Testis (tissue), 2 donors: ENCODE results near the gene TSG101.

Source experiments
- CTCF ChIP-seq, 3 experiments: fragments of 450-650 bp in 2 of 3; fragments of 200-600 bp in 1 of 3; sonication (generic) in 1 of 3; IDR thresholded peaks; one replicate each; pipeline ENCODE4 v1.5.1; 2016 to 2019; ENCODE audit warnings: antibody characterized with exemption in 3 of 3, mild to moderate bottlenecking in 2 of 3, moderate library complexity in 1 of 3
- POLR2A ChIP-seq: fragments of 450-650 bp; IDR thresholded peaks from one replicate; pipeline ENCODE4 v1.6.1; 2017; ENCODE audit warnings: antibody characterized with exemption, mild to moderate bottlenecking, moderate library complexity

DNA sequence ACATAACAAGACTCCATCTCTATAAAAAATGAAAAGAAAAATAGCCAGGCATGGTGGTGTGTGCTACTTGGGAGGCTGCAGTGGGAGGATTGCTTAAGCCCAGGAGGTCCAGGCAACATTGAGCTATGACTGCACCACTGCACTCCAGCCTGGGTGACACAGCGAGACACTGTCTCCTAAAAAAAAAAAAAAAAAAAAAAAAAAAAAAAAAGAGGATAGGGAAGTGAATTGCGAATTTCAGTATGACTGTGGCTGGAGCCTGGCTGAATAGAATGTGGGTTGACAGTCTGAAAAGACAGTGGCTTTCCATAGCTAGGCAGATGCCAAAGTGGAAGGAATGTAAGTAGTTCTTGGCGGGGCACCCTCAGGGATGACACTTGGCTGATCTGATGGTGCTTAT lies 77.5 kb downstream of the TSG101 start:
- no peak for TF ChIP-seq CTCF (IDR thresholded peaks at IDR 0.05)
- no peak for TF ChIP-seq POLR2A
